HG02763 (cell line): ENCODE data around the gene DLG5.

Experiments
- ATAC-seq: cut with Tn5 transposase; IDR thresholded peaks from one replicate; pipeline ENCODE4 v1.9.1; 2021; ENCODE audit warnings: mild to moderate bottlenecking, moderate library complexity; ENCODE audit not compliant: unreplicated experiment

The DLG5 gene

GRCh38 chr10:77849039-77849664, 77.4 kb downstream of the DLG5 start:
- no peak for ATAC-seq

DNA sequence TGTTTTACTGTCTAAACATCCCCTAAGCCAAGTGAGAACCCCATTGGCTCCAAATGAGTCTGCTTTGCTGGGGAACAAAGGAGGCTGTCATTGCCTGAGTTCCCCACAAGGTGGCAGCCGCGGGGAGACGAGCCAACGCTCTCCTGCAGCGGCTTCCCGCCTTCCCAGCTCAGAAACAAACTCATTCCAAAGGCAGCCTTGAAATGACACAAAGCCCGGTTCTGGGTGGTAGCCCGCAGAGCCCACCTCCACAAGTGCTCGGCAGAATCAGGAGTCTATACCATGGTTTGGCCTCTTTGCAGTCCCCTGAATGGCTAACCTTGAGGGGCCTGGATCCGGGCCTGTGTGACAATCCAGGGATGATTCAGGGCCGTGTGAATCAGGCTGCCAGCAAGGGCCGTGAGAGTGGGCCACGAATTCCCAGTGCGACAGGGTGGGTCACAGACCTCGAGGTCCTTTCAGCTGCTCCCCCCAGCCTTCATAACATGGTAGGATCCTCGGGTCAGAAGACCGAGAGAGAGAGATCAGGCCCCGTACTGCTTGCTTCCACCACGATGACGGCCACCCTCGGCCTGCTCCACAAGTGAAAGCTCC, 79.7 kb downstream of the DLG5 start:
- ATAC-seq = no peak

DNA sequence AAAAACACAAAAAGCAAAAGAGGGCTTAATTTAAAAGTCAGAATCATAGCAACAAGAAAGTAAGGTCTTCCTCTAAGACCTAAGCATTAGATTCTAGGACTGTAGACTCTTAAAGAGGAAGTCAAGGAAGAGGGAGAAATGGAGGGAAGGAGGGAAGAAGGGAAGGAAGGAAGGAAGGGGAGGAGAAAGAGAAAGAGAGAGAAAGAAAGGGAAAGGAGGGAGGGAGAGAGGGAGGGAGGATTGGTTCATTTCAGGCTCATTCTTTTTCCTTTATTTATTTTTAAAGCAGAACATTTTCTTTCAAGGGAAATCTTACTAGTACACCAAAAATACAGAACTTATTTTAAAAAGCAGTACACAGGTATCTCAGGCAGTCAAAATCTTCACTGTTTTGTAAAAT, 81.1 kb downstream of the DLG5 start:
- ATAC-seq = no peak

- ATAC-seq = no peak
These were observed 81.7 kb downstream of the DLG5 start for GRCh38 chr10:77844713-77845445.

GRCh38 chr10:77844177-77844576, 82.4 kb downstream of the DLG5 start:
- ATAC-seq = no peak

DNA sequence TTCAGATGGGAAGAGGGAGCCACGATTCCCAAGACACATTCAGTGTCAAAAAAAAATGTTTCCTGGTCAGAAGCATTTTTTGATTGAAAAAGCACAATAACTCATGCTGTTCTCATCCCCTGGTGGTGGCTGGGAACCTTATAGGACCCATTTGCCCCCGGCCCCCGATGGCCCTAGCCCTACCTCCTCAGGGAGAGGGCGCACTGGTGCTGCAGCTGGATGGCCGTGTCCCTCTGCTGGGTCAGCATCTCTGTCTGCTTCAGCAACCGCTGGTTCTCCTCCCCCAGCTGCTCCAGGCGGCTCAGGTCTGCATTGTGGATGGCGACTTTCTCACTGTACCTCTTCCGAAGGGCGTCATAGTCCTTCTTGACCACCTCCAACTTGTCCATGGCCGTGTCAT, 83.3 kb downstream of the DLG5 start:
- ATAC-seq = no peak

GRCh38 chr10:77842652-77843212, 83.8 kb downstream of the DLG5 start:
- no peak for ATAC-seq

GRCh38 chr10:77841711-77842375, 84.7 kb downstream of the DLG5 start:
- no peak for ATAC-seq

GRCh38 chr10:77840636-77841035, 85.9 kb downstream of the DLG5 start:
- no peak for ATAC-seq

- no peak for ATAC-seq
These were observed 88.5 kb downstream of the DLG5 start for GRCh38 chr10:77837925-77838595.

DNA sequence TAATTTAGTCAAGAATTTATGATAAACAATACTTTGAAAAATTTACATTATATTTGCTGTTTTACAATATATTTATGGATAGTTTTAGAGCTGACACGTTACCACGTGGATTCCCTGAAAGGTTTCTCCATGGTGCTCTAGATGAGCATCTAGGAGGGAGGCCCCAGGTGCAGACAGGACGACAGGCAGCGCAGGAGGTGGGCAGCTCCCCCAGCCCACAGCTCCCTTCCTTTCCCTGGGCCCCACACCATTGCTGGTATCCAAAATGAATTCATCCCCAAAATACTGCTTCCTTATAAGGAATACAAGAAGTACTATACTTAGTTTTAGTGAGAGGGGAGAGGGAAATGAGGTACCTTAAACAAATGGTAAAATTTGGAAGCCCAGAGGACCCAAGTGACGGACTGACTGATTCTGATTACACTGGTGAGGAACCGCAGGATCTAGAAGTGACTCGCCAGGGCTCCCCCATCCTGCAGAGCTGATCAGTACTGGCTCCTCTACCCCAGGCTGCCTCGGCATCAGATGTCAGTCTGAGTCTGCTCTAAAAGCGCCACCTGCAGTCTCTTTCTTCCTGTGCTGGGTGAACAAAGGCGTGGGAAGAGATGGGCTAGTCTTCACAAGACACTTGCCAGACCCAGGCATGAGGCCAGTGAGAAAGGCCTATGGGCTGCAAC, 89.2 kb downstream of the DLG5 start:
- peak; percentile 86 for ATAC-seq

GRCh38 chr10:77836299-77836820, 90.2 kb downstream of the DLG5 start:
- ATAC-seq = no peak

GRCh38 chr10:77835669-77836086, 90.9 kb downstream of the DLG5 start:
- ATAC-seq = no peak

- no peak for ATAC-seq
These were observed 91.4 kb downstream of the DLG5 start for GRCh38 chr10:77834943-77835668.

DNA sequence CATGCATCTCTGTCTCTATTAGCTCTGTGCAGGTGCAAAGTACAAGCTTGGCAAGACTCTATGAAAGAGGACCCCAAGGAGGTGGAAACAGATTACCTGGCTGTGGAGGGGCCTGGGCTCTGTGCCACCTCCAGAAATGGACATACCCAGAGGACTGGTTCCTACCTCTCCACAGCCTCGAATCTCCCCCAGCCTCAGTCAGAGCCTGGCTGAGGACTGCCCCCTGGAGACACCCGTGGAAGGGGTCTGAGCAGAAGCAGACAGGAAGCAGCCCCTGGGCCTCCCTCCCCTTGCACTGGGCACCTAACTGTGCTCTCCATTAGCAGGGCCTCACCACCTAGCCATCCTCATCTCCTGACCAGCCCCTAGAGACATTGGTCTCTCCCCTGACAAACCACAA, 92.0 kb downstream of the DLG5 start:
- ATAC-seq = no peak

GRCh38 chr10:77833792-77834191, 92.8 kb downstream of the DLG5 start:
- ATAC-seq = no peak

DNA sequence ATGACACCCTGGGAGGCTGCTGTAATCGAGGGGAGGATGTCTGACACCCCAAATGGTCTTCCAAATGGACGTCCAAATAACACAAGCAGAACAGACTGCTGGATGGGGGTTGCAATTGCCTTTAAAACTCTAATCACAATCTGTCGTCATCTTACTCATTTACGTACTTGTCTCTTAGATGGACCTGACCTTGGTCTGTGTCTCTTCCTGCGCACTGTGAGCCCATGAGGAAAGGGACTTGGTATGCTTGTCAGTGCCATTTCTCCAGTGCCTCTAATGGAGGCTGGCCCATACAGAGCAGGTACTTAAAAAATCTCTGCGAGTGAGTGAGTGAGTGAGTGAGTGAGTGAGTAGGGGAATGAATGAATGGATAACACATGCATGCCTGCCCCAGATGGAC, 93.3 kb downstream of the DLG5 start:
- no peak for ATAC-seq

DNA sequence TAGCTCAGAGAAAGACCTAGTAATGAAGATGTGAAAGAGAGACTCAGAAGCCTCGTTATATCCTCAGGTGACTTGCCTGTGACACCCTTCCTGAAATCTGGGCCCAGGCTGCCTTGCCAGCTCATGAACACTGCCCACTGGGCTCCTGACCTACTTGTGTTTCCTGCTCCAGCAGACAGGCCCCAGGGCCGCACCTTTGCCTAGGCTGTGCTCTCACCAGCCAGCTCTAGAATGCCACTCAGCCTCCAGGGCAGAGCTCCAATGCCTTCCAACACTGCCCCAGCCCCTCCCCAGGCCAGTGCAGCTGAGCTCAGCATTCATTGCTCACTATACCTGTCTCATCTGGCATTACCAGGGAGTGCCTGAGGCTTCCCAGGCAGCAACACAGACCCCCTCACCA, 94.3 kb downstream of the DLG5 start:
- no peak for ATAC-seq

DNA sequence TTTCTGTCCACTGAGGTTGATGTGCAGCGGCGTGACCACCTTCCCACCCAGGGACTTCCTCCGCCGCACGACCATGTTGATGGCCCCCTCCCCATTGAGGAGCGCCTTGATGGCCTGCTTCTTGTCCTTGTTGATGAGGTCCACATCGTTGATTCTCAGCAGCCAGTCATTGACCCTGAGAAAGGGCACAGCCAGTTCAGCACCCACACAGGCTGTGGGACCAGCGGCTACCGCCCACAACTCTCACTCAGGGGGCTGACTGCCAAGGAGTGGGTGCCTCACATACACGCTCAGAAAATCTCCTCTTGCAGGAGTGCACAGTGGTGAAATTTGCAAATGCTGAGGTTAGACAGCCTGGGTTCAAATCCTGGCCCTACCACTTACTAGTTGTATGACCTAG, 97.2 kb downstream of the DLG5 start:
- no peak for ATAC-seq
